ENCODE results near the gene CREB3L1.
"Not testable (repeated sequence)": the region's sequence is repeated elsewhere in the genome, so short reads cannot be mapped to it uniquely, and the experiment has no call there.

Gene CREB3L1

GRCh38 chr11:46250745-46251052 lies 26.8 kb upstream of the CREB3L1 start:
- Histone ChIP-seq H3K36me3 (ENCODE audit: control insufficient read depth, insufficient read depth, low read length) (no peaks in the 10 kb centered on the region), H3K4me3 (ENCODE audit: low read depth, low read length) (no peak overlapping the region), H3K27me3 (ENCODE audit: control insufficient read depth, insufficient read depth, low read length) (peaks cover 3% of the 10 kb centered on the region), H3K9me3 (ENCODE audit: control insufficient read depth, insufficient read depth, low read length) (no peaks in the 10 kb centered on the region), H3K4me1 (ENCODE audit: control insufficient read depth, insufficient read depth, low read length) (peaks cover 8% of the 10 kb centered on the region), H3K9ac (ENCODE audit: low read depth, low read length) (no peak overlapping the region)

DNA sequence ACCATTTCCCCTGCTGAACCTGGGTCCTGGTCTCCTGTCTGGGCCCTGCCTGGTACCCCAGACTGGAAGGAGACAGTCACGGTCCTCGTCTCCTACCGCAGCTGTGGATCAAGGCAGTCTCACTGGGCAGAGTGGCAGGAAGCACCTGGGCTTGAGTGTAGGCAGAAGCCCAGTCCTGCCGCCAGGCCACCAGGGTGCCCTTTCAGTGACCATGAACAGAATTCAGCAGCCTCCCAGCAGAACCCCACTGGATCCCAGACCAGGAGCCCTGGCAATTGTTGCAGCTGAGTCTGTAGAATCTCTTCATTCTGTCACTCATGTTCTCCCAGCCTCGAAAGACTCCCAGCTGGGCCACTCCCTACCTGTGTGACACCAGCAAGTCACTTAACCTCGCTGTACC lies 25.5 kb upstream of the CREB3L1 start:
- H3K4me1 ChIP-seq (ENCODE audit: control insufficient read depth, insufficient read depth, low read length) = peaks cover 8% of the 10 kb centered on the region
- H3K9ac ChIP-seq (ENCODE audit: low read depth, low read length) = no peak overlapping the region
- peaks cover 3% of the 10 kb centered on the region for H3K27me3 ChIP-seq (ENCODE audit: control insufficient read depth, insufficient read depth, low read length)
- no peaks in the 10 kb centered on the region for H3K36me3 ChIP-seq (ENCODE audit: control insufficient read depth, insufficient read depth, low read length)
- no peaks in the 10 kb centered on the region for H3K9me3 ChIP-seq (ENCODE audit: control insufficient read depth, insufficient read depth, low read length)
- H3K4me3 ChIP-seq (ENCODE audit: low read depth, low read length) = no peak overlapping the region

DNA sequence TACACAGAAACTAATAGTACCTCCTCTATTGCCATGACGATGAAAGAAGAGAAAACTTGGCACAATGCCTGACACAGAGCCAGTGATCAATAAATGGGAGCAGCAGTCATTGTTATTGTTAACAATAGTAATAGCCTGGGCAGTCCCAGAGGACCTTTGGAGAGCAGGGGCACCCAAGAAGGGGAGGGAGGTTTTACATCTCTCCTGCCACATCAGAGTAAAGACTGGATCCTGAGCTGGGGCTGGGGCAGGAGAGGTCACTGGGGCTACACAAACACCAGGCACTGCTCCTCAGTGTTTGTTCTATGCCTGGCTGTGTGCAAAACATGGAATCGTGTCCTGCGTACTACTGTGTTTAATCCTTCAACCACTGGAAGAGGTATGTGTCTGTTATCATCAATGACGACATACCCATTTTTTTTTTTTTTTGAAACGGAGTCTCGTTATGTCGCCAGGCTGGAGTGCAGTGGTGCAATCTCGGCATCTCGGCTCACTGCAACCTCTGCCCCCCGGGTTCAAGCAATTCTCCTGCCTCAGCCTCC lies 25.0 kb upstream of the CREB3L1 start:
- Histone ChIP-seq H3K4me1 (ENCODE audit: control insufficient read depth, insufficient read depth, low read length) (peaks cover 8% of the 10 kb centered on the region), H3K27me3 (ENCODE audit: control insufficient read depth, insufficient read depth, low read length) (peaks cover 3% of the 10 kb centered on the region), H3K9ac (ENCODE audit: low read depth, low read length) (no peak overlapping the region), H3K4me3 (ENCODE audit: low read depth, low read length) (no peak overlapping the region), H3K36me3 (ENCODE audit: control insufficient read depth, insufficient read depth, low read length) (no peaks in the 10 kb centered on the region), H3K9me3 (ENCODE audit: control insufficient read depth, insufficient read depth, low read length) (no peaks in the 10 kb centered on the region)

- Histone ChIP-seq H3K9me3 (ENCODE audit: control insufficient read depth, insufficient read depth, low read length) (no peaks in the 10 kb centered on the region), H3K4me1 (ENCODE audit: control insufficient read depth, insufficient read depth, low read length) (peaks cover 7% of the 10 kb centered on the region), H3K4me3 (ENCODE audit: low read depth, low read length) (no peak overlapping the region), H3K9ac (ENCODE audit: low read depth, low read length) (no peak overlapping the region), H3K36me3 (ENCODE audit: control insufficient read depth, insufficient read depth, low read length) (no peaks in the 10 kb centered on the region), H3K27me3 (ENCODE audit: control insufficient read depth, insufficient read depth, low read length) (peaks cover 3% of the 10 kb centered on the region)
Measured at GRCh38 chr11:46253258-46254132, 24.0 kb upstream of the CREB3L1 start.

GRCh38 chr11:46254133-46254491 lies 23.4 kb upstream of the CREB3L1 start:
- H3K4me3 ChIP-seq (ENCODE audit: low read depth, low read length) = no peak overlapping the region
- peaks cover under 1% of the 10 kb centered on the region for H3K4me1 ChIP-seq (ENCODE audit: control insufficient read depth, insufficient read depth, low read length)
- H3K9me3 ChIP-seq (ENCODE audit: control insufficient read depth, insufficient read depth, low read length) = no peaks in the 10 kb centered on the region
- H3K9ac ChIP-seq (ENCODE audit: low read depth, low read length) = no peak overlapping the region
- H3K27me3 ChIP-seq (ENCODE audit: control insufficient read depth, insufficient read depth, low read length) = peaks cover 3% of the 10 kb centered on the region
- H3K36me3 ChIP-seq (ENCODE audit: control insufficient read depth, insufficient read depth, low read length) = no peaks in the 10 kb centered on the region

- Histone ChIP-seq H3K36me3 (ENCODE audit: control insufficient read depth, insufficient read depth, low read length) (no peaks in the 10 kb centered on the region), H3K4me3 (ENCODE audit: low read depth, low read length) (no peak overlapping the region), H3K9ac (ENCODE audit: low read depth, low read length) (no peak overlapping the region), H3K27me3 (ENCODE audit: control insufficient read depth, insufficient read depth, low read length) (no peaks in the 10 kb centered on the region), H3K4me1 (ENCODE audit: control insufficient read depth, insufficient read depth, low read length) (no peaks in the 10 kb centered on the region), H3K9me3 (ENCODE audit: control insufficient read depth, insufficient read depth, low read length) (no peaks in the 10 kb centered on the region)
Measured at GRCh38 chr11:46256540-46257001, 20.9 kb upstream of the CREB3L1 start.

GRCh38 chr11:46259347-46259746 lies 18.1 kb upstream of the CREB3L1 start:
- not testable (repeated sequence) for H3K36me3 ChIP-seq (ENCODE audit: control insufficient read depth, insufficient read depth, low read length)

GRCh38 chr11:46259971-46260560 lies 17.4 kb upstream of the CREB3L1 start:
- no peak overlapping the region for H3K4me3 ChIP-seq (ENCODE audit: low read depth, low read length)
- no peaks in the 10 kb centered on the region for H3K36me3 ChIP-seq (ENCODE audit: control insufficient read depth, insufficient read depth, low read length)
- no peaks in the 10 kb centered on the region for H3K9me3 ChIP-seq (ENCODE audit: control insufficient read depth, insufficient read depth, low read length)
- H3K27me3 ChIP-seq (ENCODE audit: control insufficient read depth, insufficient read depth, low read length) = no peaks in the 10 kb centered on the region
- no peaks in the 10 kb centered on the region for H3K4me1 ChIP-seq (ENCODE audit: control insufficient read depth, insufficient read depth, low read length)
- H3K9ac ChIP-seq (ENCODE audit: low read depth, low read length) = no peak overlapping the region

More at GRCh38 chr11:46259347-46259746, 18.1 kb upstream of the CREB3L1 start:
- not testable (repeated sequence) for H3K4me3 ChIP-seq (ENCODE audit: low read depth, low read length); H3K9me3 ChIP-seq (ENCODE audit: control insufficient read depth, insufficient read depth, low read length); H3K9ac ChIP-seq (ENCODE audit: low read depth, low read length); H3K4me1 ChIP-seq (ENCODE audit: control insufficient read depth, insufficient read depth, low read length); H3K27me3 ChIP-seq (ENCODE audit: control insufficient read depth, insufficient read depth, low read length)

DNA sequence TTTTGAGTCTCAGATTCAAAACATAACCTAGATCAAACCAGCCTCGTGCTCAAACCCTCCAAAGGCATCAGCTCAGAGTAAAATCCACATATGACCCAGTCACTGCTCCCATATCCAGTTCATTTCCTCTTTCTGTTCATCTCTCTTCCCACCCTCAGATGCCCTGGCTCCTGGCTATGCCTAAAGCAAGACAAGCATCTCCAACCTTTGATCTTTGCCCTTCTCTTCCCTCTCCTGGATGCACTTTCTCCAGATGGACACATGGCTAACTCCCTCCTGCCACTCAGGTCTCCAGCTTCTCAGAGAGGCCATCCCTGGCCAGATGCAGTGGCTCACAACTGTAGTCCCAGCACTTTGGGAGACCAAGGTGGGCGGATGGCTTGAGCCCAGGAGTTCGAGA lies 14.3 kb upstream of the CREB3L1 start:
- no peaks in the 10 kb centered on the region for H3K9me3 ChIP-seq (ENCODE audit: control insufficient read depth, insufficient read depth, low read length)
- H3K4me1 ChIP-seq (ENCODE audit: control insufficient read depth, insufficient read depth, low read length) = no peaks in the 10 kb centered on the region
- no peak overlapping the region for H3K9ac ChIP-seq (ENCODE audit: low read depth, low read length)
- no peak overlapping the region for H3K4me3 ChIP-seq (ENCODE audit: low read depth, low read length)
- H3K36me3 ChIP-seq (ENCODE audit: control insufficient read depth, insufficient read depth, low read length) = no peaks in the 10 kb centered on the region
- H3K27me3 ChIP-seq (ENCODE audit: control insufficient read depth, insufficient read depth, low read length) = no peaks in the 10 kb centered on the region

DNA sequence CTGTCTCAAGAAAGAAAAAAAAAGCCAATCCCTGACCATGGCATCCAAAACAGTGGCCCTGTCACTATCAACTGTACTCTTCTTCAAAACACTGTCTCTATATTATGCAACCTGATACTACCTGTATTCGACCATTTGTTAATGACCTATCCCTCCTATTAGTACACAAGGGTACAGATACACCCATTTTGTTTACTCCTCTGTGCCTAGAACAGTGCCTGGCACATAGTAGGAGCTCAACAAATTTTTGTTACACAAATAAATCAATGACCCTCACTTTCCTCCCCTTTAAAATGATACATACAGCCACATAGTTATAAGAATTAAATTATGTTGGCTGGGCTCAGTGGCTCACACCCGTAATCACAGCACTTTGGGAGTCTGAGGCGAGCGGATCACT lies 13.4 kb upstream of the CREB3L1 start:
- H3K27me3 ChIP-seq (ENCODE audit: control insufficient read depth, insufficient read depth, low read length) = no peaks in the 10 kb centered on the region
- H3K36me3 ChIP-seq (ENCODE audit: control insufficient read depth, insufficient read depth, low read length) = no peaks in the 10 kb centered on the region
- no peak overlapping the region for H3K4me3 ChIP-seq (ENCODE audit: low read depth, low read length)
- H3K4me1 ChIP-seq (ENCODE audit: control insufficient read depth, insufficient read depth, low read length) = no peaks in the 10 kb centered on the region
- no peak overlapping the region for H3K9ac ChIP-seq (ENCODE audit: low read depth, low read length)
- no peaks in the 10 kb centered on the region for H3K9me3 ChIP-seq (ENCODE audit: control insufficient read depth, insufficient read depth, low read length)

DNA sequence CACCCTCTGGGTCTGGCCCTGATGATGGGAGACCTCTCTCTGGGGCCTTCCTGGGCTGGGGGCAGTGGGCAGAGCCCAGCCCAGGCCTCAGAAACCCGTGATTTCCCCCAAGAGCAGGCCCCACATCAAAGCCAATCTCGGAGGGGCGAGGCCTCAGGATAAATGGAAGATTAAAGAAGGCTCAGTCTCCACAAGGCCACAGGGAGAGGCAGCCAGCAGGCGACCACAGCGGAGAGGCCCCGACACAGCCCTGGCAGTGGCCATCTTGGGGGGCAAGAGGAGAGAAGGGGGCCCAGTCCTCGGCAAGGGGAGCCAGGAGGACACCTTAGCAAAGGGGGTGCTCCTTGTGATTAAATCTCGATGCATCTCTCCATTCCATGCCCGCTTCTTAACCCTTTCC lies 12.5 kb upstream of the CREB3L1 start:
- Histone ChIP-seq H3K4me1 (ENCODE audit: control insufficient read depth, insufficient read depth, low read length) (no peaks in the 10 kb centered on the region), H3K9ac (ENCODE audit: low read depth, low read length) (no peak overlapping the region), H3K9me3 (ENCODE audit: control insufficient read depth, insufficient read depth, low read length) (no peaks in the 10 kb centered on the region), H3K27me3 (ENCODE audit: control insufficient read depth, insufficient read depth, low read length) (no peaks in the 10 kb centered on the region), H3K36me3 (ENCODE audit: control insufficient read depth, insufficient read depth, low read length) (no peaks in the 10 kb centered on the region), H3K4me3 (ENCODE audit: low read depth, low read length) (no peak overlapping the region)

DNA sequence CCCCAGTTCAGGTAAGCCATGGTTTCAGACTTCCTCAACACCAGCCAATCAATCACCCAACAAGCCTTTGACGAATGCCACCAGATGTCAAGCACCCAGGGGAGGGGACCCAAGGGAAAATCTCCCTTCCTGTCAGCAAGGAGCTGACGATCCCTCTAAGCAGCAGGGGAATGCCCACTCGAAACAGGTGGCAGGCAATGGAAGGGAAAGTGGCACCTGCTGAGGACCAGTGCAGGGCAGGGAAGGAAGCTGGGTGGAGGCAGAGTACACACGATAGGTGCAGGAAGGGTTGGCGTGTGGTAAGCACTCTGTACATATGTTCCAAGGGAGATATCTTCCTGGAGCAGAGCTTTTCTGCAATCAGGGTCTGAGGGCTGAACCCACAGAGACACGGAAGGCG lies 11.7 kb upstream of the CREB3L1 start:
- H3K4me1 ChIP-seq (ENCODE audit: control insufficient read depth, insufficient read depth, low read length) = no peaks in the 10 kb centered on the region
- no peaks in the 10 kb centered on the region for H3K27me3 ChIP-seq (ENCODE audit: control insufficient read depth, insufficient read depth, low read length)
- H3K36me3 ChIP-seq (ENCODE audit: control insufficient read depth, insufficient read depth, low read length) = no peaks in the 10 kb centered on the region
- H3K9ac ChIP-seq (ENCODE audit: low read depth, low read length) = no peak overlapping the region
- no peak overlapping the region for H3K4me3 ChIP-seq (ENCODE audit: low read depth, low read length)
- H3K9me3 ChIP-seq (ENCODE audit: control insufficient read depth, insufficient read depth, low read length) = no peaks in the 10 kb centered on the region
